Hematopoietic multipotent progenitor cell treated with erythropoietin and hydrocortisone succinate and interleukin-3 and kit ligand, for 8 days (in vitro differentiated cells): ENCODE data around the gene HAGH.

Experiments
- DNase-seq: peaks from one replicate; pipeline ENCODE4 v3.0.0-alpha.2; 2015

Gene HAGH

DNA sequence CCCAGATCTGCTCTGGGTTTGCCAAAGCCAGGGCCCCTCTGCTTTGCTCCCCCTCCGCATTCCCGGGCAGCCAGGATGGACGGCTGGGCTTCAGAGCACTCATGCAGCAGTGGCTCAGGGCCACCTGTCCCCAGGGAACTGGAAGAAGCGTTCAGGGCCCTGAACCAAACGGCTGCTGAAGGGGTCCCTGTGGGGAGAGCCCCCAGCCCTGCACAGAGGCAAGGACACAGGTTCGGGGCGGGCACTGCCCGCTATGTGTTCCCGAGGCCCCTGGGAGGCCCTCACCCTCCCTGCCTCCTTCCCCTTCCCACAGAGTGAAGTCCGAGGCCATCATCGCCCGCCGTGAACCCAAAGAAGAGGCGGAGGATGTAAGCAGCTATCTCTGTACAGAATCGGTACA is 65.7 kb downstream of the HAGH start:
- DNase-seq = no peak

GRCh38 chr16:1759511-1759910 is 67.1 kb downstream of the HAGH start:
- DNase-seq = no peak

GRCh38 chr16:1758923-1759322 is 67.7 kb downstream of the HAGH start:
- DNase-seq = no peak

DNA sequence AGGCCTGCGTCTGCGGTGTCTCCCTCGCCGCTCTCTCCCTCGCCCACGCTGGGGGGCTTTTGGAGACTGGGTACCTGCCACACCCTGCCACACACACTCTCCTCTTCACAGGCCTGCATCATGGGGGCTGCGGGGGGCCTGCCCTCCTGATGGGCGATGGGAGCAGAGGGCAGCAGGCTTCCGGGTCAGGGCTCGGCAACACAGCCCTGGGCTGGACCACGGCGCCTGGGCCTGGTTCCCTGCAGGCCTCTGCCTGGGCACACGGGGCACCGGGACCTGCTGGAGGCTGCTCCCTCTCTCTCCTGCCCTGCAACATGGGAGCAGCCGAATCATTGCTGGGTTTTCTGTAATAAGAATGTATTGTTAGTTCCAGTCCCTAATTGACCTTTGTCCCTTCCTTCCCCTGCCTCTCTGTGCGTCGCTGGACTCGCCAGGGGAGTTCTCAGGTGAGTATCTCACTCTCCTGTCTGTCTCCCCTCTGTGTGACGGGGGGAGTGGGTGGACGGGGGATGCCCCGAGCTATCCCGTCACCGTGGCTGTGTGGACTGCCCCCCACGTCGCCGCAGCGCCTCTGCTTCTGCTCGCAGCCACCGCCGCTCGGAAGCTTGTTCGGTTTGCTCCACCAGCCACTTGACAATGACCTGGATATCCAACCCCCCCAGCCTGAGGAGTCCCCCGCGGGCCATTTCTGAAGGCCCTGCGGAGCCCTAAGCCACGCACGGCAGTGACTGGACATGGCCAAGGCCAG is 68.7 kb downstream of the HAGH start:
- no peak for DNase-seq
